GM18951 (cell line): Measurements from ENCODE around the gene TSPEAR.

Source experiments
- POLR2A ChIP-seq: IDR thresholded peaks from 4 replicates; pipeline ENCODE4 v1.6.1; 2011; ENCODE audit warnings: mild to moderate bottlenecking; ENCODE audit not compliant: insufficient read length, insufficient read depth; ENCODE audit errors: extremely low read depth
- in situ Hi-C: fragments of 300-500 bp; cut with MboI; formaldehyde crosslinking; loops from one replicate; pipeline ENCODE4 v1.12.0; 2022; ENCODE audit warnings: low sequenced_read_pairs, mixed read lengths, inconsistent platforms; ENCODE audit not compliant: unreplicated experiment

TSPEAR gene

GRCh38 chr21:44502171-44502958 lies 209.0 kb downstream of the TSPEAR start:
- TF ChIP-seq POLR2A, result no peak
- in situ Hi-C loops, result no loop called here

GRCh38 chr21:44500111-44500510 lies 211.3 kb downstream of the TSPEAR start:
- no peak for TF ChIP-seq POLR2A
- in situ Hi-C loops, result no loop called here

- in situ Hi-C loops, result no loop called here
- TF ChIP-seq POLR2A, result no peak
These were observed 211.7 kb downstream of the TSPEAR start for GRCh38 chr21:44499631-44500030.

GRCh38 chr21:44499211-44499560 lies 212.2 kb downstream of the TSPEAR start:
- TF ChIP-seq POLR2A, result no peak
- in situ Hi-C loops, result no loop called here

- in situ Hi-C loops, result no loop called here
- no peak for TF ChIP-seq POLR2A
These were observed 212.8 kb downstream of the TSPEAR start for GRCh38 chr21:44498280-44499210.

- in situ Hi-C loops, result no loop called here
- no peak for TF ChIP-seq POLR2A
These were observed 213.7 kb downstream of the TSPEAR start for GRCh38 chr21:44497703-44498126.

GRCh38 chr21:44496564-44497550 lies 214.5 kb downstream of the TSPEAR start:
- in situ Hi-C loops, result no loop called here
- TF ChIP-seq POLR2A, result no peak

GRCh38 chr21:44495611-44496563 lies 215.5 kb downstream of the TSPEAR start:
- in situ Hi-C loops, result no loop called here
- TF ChIP-seq POLR2A, result no peak

- TF ChIP-seq POLR2A, result no peak
- in situ Hi-C loops, result no loop called here
These were observed 216.4 kb downstream of the TSPEAR start for GRCh38 chr21:44494956-44495355.

- no peak for TF ChIP-seq POLR2A
- in situ Hi-C loops, result no loop called here
These were observed 217.0 kb downstream of the TSPEAR start for GRCh38 chr21:44494418-44494817.

GRCh38 chr21:44492567-44493385 lies 218.6 kb downstream of the TSPEAR start:
- in situ Hi-C loops, result no loop called here
- TF ChIP-seq POLR2A, result no peak

GRCh38 chr21:44490816-44491215 lies 220.6 kb downstream of the TSPEAR start:
- in situ Hi-C loops, result no loop called here
- TF ChIP-seq POLR2A, result no peak
